Stimulated activated CD4-positive, alpha-beta T cell treated with anti-CD3 and anti-CD28 coated beads, Interleukin-1b, Interleukin-23, amount 100 ng/mL, for 4 hours (primary cell): Measurements from ENCODE around the gene CETN1.

Source experiments
- DNase-seq, 2 donors: peaks; one replicate each; pipeline ENCODE4 v3.0.0-alpha.2; 2020; ENCODE audit warnings: low read depth in 2 of 2

CETN1 gene

DNA sequence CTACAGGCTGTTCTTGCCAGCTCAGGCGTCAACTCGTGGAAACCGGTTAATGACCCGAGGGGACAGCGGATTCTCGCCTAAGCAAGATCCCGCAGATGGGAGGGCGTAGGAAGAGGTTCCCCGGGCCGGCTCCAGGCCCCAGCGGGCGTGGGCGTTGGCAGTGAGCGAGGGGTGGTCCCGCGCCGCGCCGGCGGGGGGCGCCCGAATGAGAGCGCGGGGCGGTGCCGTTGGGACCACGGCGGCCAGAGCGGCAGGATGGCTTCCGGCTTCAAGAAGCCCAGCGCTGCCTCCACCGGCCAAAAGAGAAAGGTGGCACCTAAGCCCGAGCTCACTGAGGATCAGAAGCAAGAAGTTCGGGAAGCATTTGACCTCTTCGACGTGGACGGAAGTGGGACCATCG is at the start of gene CETN1:
CETN1 (plus strand) TSS at position 227 of the 400 bp plus-strand sequence; CDS start at position 256, 29 bp downstream.
- no peak for DNase-seq

DNA sequence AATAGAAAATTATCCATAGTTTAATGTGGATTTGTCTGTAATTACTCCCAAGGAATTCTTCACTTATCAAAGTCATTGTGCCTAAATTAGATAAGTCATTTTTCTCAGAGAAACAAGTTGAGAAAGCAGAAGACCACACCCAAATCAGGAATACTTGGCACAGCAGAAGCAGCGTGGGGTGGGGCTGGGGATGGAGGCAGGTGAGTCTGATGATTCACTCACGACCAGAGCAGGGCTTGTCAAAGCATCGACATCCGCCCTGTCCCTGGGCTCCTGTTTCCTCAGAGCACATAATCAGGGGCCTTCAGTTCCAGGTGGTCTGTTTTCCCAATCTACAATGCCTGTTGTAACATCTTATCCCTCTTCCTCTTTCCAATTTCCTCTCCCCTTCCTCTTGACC is 48.2 kb upstream of the CETN1 start:
- no peak for DNase-seq

DNA sequence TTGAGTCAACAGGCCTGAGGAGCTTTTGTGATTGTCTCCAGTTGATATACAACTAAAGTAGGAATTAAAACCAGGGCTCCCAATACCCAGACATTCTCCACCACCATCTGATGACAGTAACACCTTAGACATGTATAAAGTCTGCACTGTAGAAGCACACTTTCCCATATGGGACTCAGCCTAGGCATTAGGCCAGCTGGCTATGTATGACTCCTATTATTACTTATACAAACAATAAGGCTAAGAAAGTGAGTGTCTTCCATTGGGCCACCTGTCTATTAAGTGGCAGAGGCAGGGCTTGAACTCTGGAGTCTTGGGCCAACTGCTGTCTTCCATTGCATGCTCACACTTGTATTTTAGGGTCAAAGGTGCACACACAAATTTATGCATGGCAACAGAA is 47.5 kb upstream of the CETN1 start:
- no peak for DNase-seq

DNA sequence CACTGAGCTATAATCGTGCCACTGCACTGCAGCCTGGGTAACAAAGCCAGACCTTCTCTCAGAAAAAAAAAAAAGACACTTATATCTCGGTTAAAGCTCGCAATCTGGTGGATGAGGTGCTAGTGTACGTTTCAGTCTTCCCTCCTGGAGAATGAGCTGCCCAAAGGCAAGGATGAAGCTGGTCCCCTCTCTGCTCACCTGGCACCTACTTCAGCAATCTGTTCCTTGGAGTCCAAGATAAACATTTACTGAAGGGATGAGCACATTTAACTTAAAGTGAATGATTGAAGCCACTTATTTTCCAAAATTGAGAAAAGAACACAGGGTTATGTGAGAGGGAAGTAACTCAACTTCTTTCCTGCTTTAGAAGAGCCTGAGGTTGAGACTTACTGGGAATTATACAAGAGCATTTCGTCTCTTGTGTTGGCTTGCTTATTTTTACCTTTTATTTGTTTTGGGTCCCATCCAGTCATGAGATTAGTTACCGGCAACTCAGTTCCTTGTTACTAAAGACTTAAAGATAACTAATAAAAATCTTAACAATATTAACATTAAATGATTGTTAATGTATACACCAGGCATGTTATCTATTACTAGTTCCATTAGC is 46.1 kb upstream of the CETN1 start:
- no peak for DNase-seq

DNA sequence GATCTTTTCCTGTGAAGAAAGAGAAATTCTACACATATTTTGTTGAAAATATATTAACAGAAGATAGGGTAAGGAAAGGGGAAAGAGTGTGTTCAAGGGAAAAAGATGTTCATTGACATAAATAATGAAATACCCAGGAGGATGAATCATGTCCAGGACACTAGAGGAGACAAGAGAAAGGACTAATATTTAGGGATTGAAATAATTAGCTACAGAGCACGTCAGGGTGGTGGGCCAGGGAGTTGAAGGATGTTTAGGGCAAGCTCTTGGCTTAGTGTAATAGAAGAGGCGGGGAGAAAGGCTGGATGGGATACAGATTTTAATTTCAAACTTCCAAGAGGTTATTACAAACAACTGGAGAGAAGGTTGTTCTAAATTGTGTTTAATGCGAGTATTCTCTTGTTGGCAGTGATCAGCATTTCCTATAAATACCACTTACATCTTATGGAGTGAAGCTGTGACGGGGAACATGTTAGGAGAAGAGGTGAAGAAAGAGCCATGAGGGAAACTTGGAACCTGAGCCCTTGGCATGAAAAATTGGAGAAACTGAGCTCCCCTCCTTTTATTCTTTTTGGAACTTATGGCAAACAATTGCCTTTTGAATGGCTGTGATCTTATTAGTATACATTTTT is 36.6 kb upstream of the CETN1 start:
- no peak for DNase-seq

DNA sequence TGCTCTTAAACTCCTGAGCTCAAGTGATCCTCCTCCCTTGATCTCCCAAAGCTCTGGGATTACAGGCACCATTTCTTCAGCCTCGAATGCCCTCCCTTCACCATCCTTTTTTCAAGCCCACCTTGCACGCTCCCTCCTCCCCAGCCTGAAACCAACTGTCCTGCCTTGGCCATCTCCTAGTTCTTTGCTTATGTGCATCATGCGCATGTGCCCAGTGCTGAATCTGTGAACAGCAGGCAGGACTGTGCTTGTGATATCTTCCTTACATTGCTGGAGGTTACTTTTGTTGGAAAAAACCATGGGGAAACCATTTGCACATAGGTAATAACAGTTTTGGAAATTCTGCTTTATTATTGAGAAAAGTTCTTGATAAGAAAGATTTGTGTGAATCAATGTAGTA is 30.2 kb upstream of the CETN1 start:
- no peak for DNase-seq

DNA sequence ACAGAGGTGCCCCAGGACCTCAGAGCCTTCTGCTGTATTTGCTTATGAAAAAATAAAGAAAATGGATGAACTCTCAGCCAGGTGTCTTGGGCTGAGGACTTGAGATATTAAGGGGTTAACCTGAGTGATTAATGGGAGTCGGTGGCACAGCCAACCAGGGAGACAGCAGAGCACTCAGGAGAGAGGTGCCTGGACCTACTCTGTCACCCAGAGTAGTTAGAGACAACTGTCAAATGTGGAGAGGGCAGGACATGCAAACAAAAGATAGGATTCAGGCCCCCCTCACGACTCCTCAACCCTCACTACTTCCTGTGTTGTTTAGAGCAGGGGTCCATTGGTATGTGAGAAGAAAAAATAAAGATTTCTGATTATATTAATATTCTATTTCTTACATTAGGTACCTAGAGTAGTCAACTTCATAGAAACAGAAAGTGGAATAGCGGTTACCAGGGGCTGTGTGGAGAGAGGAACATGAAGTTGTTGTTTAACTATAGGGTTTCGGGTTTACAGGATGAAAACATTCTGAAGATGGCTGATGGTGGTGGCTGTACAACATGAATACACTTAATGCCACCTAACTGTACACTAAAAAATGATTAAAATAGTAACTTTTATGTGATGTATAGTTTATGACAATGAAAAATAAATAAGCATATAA is 28.6 kb upstream of the CETN1 start:
- no peak for DNase-seq

DNA sequence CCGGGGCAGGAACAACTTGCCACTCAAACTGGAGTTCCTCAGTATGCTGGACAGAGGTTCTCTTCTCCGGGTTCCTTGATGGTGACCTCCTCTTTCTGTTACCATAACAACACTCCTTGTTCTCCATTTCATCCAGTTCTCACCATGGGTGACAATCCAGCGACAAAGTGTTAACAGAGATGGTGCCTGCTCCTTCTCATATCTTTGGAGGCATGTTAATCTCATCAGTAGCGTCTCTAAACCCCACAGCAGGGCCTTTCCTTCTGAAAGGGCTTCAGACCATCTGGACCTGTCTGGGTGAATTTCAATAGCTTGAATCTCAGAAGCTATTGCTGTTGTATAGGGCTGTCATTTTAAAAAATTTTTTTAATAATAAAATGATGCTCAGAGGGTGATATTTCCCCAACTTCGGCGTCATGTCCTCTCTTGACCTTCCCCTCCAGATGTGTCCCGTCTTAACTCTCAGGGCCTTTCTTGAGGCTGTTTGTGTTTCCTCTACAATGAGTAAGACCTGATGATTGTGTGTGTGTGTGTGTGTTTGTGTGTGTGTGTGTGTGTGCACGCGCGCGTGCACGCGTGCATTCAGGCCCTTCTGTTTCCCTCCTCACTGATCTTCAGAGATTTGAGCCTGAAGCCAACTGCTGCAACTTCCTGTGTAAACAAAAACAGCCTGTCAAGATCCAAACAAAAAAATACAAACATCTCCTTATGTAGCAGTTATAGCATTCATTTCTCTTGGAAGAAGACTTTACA is 24.3 kb upstream of the CETN1 start:
- no peak for DNase-seq

DNA sequence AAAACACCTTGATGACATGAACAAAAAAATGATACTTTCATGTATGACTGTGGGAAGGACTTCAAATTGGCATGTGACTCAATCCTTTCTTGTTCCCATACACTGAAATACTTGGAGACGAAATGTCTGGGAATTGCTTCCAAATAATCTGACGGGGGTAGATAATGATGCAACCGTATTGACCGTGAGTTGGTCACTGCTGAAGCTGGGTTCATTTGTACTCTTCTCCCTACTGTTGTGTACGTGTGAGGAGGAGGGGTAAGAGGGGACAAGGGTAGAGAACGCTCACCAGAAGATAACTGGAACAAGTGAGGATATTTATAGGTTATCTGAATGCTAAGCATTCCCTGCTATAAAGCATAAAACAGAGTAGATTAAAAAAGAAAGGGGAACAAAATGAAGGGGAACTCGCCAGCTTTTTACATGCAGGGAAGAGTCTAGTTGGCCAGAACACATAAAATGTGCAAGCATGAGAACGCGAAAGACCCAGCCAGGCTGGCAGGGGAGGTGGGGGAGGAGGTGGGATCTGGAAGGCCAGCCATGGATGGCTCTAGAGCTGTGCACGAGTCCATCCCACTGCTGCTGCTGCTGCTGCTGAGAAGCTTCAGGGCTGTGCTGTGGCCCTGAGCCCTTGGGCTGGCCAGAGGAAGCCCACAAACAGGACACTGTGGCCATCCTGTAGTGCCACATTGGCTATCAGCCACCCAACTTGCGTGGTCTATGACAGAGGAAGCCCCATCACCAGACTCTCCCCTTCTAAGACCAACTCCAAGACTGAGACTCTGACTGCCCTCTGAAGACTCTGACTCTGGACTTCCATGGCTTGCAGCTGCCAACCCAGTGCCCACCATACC is 15.2 kb upstream of the CETN1 start:
- DNase-seq, result no peak

DNA sequence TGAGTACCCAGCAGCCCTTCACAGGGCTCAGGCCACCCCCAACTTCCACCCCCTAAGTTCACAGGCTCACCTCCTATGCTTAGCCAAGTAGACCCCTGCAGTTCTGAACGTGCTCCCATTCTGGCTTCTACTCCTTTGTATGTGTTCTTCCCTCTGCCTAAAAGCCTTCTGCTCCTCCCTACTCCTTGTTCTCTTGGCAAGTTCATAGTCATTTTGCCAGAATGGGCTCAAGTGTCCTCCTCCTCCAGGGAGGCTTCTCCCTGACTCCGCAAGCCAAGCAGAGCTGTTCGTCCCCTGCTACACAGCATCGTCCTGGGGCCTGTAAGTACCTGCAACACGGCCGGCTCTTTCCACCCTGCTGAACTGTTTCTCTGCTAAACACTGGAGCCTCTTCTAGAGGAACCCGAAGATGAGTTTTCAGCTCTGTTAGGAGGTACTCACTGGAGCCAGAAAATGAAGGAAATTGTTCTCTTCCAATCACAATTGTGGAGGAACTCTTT is 14.6 kb upstream of the CETN1 start:
- DNase-seq, result no peak

DNA sequence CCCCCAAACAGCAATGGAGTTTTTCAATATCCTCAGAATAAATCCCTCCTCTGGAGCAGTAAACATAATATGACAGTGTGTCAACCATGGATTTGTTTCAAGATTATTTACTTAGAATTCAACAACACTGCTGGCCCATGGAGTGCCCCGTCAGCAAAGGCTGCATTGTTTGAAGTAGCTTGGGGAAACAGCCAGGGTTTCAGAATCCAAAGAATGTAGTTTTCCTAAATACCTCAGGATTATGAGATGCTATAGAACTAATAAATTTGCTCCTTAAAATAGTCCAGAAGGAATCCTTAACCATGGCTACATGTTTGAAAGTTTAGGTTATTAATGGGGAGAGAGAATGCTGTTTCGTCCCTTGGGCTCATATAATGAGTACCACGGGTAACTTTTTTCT is 13.1 kb upstream of the CETN1 start:
- no peak for DNase-seq

DNA sequence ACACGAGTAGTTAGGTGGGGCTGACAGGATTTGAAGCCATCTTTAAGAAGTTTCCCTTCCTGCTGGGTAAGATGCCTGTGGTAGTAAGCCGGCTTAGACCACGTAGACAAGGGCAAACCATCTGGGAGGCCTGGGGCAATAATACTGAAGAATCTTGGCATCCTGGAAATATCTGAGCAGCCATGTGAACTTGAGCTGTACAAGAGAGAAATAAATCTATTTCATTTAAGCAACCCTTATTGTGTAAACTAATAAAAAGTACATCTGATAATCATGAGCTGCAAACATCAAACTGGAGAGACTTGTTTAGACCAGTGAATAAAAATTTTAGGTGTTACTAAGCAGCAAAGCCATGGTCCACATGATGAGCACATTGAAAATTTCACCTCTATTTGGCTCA is 11.4 kb upstream of the CETN1 start:
- no peak for DNase-seq

DNA sequence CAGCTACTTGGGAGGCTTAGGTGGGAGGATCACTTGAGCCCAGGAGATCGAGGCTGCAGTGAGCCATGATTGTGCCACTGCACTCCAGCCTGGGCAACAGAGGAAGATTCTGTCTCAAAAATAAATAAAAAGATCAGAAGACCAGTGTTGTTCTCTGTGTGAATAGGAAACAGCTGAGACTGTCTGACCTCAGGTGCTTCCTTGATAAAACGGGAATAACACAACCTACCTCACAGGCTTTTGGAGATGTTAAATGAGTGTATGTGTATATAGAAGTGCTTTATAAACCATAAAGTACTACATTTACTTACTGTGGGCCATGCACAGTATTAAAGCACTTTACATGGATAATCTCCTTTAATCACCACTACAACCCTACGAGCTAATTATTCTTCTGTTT is 9.9 kb upstream of the CETN1 start:
- DNase-seq, result no peak

DNA sequence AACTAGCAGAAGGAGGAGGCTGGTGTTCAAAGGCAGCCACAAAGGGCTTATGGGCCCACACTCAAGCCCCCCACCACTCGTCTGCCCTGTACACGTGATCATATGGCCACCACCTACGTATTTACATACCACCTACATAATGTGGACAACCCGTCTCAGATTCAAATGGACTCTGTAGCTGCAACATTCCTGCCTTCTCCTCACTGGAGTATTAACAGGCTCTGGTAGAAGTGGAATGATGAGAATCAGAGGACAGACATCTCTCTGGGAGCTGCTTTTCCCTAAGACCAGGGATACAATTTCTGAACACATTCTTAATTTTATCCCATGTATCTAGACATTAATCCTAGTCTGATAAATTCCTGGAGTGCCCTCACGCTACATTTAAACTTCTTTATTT is 9.5 kb upstream of the CETN1 start:
- no peak for DNase-seq

DNA sequence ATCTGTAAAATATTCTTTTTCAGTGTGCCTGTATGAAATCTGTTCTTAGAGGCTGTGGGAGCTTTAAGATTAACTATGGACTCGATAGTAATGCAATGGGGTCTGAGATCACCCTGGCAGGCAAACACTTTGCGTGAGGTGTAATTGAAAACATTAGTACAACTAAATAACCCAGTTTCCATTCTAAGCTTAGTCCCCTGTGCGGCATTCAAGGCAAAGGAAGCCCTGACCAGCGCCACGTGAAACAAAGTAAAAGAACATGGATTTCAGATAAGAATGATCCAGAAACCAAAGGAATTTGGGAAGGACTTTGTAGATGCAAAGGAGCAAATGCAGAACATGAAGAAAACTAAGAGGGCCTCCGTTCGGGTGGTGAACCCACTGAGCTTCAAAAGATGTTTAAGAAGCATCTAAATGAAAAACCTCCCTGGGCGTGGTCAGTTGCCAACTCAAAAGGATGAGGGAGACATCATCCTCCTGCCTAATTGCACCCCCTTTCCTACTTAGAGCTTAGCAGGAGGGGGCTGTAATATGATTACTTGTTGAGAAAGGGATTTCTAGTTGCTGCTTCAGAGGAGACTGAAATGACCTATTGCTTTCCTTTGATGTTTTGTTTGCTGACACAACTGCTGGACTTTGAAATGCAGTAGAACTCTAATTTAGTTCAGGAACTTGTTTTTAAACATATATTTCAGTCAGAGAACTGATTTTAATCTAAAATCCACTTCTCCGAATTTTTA is 7.9 kb upstream of the CETN1 start:
- no peak for DNase-seq

DNA sequence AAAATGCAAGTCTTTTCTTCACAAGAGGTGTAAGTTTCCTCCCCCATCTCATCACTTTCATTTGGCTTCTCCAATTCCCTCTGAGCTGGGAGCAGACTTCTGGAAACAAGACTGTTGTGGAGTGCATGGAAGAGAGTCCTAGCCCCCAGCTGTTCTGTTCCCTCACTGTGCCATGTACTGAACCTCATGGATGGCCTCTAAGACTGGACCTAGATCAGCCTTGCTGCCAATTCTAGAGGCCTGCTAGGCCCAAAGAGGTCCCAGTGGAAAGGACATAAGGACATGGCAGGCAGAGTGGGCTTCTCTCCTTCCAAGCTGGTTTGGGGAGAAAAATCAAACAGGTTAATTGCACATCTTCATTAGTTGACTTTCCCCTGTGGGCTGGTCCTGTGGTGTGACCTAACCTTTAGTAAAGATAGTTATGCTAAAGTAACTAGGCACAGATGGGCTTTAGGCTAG is 7.3 kb upstream of the CETN1 start:
- DNase-seq, result no peak

DNA sequence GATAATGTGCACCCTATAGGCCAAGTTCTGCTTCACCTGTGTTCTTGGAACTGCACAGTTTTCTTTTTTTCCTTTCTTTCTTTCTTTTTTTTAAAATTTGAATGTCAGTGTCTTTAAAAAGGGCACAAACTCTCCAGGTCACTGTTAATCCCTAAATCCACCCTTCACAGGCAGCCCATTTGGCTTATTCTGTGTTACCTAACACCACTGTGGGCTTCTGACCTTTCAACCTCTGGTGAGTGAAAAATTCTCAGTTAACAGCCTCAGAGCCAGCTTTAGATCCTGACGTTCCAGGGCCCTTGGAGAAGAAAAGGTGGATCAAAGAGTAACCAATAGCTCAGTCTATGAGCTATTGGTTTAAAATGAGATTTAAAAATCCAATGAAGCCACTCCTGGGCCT is 6.8 kb upstream of the CETN1 start:
- DNase-seq, result no peak

DNA sequence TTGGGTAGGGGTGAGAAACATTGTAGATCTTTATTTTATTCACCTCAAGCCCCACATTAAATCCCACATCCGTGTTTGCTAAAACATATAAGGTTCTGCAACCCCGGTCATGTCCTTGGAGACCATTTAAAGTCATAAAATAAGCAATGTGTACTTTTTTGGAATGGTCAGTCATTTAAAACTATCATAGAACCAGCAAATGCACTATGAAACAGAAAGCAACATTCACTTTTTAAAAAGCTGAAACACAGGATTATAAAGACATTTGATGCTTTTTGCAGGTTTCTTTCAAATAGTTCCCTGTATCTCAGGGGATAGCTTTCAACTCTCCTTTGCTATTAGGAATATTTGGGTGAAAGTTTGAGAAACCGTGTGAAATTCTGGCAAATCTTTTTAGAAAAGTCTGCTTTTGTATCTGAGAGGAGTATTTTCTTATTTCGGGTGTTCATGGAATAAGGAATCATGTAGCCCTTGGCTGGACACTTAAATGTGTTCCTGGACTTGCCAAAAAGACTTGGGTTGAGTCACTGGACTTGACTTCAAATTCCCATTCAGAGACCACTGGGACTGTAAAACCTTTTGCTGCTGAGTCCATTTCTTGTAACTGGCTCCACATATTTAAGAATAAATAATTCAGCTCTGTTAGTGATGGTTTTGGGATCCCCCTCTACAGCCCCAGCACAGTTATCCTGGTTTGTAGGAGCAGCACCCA is 5.9 kb upstream of the CETN1 start:
- no peak for DNase-seq

DNA sequence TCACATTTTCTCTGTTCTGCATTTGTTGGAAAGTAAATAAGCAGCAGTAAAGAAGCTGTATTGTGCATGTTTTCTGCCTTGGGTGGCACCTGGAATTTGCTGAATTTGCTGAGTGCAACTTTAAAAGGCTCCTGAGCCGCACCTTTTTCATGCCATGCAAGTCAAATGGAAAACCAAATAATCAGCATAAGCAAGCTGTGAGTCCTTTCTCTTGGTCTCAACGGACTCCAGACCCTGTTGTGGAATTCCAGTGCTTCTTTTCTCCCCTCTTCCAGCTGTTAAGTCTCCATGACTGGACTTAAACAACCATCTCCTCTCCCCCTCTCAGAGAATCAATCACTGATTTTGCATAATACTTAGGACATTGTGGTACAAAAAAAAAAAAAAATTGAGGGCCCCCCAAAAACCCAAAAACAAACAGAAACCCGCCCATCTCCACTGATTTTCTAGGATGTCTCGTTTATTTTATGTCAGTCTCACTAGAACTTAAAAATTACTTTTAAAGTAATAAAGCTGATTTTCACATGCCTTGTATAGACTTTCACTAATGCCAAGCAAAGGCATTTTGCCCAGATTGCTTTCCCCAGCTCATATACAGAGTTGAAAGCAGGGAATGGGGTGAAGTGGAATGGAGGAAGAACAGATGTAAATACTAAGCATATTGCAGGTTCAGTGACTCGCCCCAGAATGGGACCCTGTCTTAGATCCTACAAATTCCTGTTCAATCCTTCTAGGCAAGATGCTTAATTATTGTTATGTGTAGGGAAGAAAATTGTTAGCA is 5.1 kb upstream of the CETN1 start:
- DNase-seq, result no peak
